ENCODE results near the gene METTL22. TPM values are rescaled to one million over a fixed set of nuclear protein-coding genes. Genes with fewer than 3 reads are reported as not detected.

Gene METTL22
- total RNA-seq, 4 donors from 2014 or later = 14.4 to 31.9 (median 24.8) TPM

DNA sequence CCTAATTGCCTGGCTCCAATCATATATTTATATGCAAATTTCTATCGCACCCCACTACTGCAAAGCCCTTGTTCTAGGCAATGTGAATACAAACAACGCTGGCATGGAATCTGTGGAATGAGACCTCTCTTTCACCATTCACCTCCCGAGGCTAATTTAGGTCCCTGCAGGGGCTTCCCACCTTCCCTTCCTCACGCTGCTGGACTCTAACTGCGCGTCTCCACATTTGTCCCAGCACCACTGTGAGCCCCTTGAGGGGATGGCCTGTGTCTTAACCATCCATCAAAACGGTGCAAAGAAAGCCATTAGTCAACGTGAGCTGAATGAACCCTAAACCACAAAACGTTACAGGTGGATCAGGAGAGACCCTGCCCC is 32.8 kb upstream of the METTL22 start:
- Histone ChIP-seq H3K27ac (no peak overlapping the region), H3K4me3 (no peak overlapping the region), H3K36me3 (no peaks in the 10 kb centered on the region), H3K9me3 (no peaks in the 10 kb centered on the region), H3K27me3 (peaks cover 81% of the 10 kb centered on the region), H3K4me1 (peaks cover 0 to 20% (median 7%) of the 10 kb centered on the region in 3 donors)
- ATAC-seq = no peak
- WGBS, 2 donors (ENCODE audit: low coverage in 1 of 2) = 0% methylated on average over 2 to 4 of the region's 9 CpGs
- TF ChIP-seq EP300 (IDR thresholded peaks at IDR 0.05) (no peak), POLR2A (IDR thresholded peaks at IDR 0.05) (no peak)
- TF ChIP-seq, protein P1, sequence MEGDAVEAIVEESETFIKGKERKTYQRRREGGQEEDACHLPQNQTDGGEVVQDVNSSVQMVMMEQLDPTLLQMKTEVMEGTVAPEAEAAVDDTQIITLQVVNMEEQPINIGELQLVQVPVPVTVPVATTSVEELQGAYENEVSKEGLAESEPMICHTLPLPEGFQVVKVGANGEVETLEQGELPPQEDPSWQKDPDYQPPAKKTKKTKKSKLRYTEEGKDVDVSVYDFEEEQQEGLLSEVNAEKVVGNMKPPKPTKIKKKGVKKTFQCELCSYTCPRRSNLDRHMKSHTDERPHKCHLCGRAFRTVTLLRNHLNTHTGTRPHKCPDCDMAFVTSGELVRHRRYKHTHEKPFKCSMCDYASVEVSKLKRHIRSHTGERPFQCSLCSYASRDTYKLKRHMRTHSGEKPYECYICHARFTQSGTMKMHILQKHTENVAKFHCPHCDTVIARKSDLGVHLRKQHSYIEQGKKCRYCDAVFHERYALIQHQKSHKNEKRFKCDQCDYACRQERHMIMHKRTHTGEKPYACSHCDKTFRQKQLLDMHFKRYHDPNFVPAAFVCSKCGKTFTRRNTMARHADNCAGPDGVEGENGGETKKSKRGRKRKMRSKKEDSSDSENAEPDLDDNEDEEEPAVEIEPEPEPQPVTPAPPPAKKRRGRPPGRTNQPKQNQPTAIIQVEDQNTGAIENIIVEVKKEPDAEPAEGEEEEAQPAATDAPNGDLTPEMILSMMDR (IDR thresholded peaks at IDR 0.05) = no peak

DNA sequence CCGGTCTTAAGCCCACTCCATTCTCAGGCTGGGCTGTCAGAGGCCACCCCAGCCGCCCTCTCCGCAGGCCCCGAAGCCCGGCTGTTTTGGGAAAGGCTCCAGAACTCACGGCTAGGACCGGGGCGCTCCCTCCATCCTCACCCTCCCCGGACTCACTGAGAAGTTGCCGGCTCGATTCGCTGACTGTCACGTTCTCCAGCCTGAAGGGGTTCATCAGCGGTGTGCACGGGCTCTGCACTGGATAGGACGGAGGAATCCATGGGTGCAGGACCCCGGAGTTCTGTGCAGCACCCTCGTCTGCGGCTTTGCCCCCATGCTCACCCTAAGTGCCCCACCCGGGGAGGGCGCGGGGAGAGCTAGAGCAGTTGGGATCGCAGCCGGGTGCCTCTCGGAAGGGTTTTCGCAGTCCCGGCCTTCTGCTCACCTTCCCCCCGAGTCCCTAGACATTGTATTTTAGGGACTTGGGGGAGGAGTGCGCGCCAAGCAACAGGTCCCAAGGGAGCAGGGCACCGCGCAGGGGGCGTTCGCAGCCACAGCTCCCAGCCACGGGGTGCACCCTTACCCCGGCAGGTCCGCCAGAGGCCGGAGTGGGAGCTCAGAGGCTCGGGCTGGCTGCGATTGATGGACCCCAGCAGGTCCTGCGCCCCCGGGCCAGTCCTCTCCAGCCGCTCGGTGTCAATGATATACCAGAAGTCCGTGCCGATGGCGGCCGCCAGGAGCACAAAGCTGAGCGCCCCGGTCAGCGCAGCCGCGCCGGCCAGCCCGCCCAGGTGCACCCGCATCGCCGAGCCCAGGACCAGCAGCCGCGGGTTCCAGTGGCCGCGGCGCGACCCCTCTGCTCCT is 32.2 kb upstream of the METTL22 start:
- 5% methylated on average over 4 of the region's 64 CpGs; no CpG with 5 or more reads in 1 of the 2 donors for WGBS, 2 donors (ENCODE audit: low coverage in 1 of 2)
- no peak for ATAC-seq
- Histone ChIP-seq H3K27ac (no peak overlapping the region), H3K4me3 (peak overlapping the region in 1 of 2 donors; percentile 16), H3K9me3 (no peaks in the 10 kb centered on the region), H3K36me3 (no peaks in the 10 kb centered on the region), H3K4me1 (peaks cover 0 to 20% (median 7%) of the 10 kb centered on the region in 3 donors), H3K27me3 (peaks cover 82% of the 10 kb centered on the region)
- no peak for TF ChIP-seq EP300 (IDR thresholded peaks at IDR 0.05)
- TF ChIP-seq, protein P1 (IDR thresholded peaks at IDR 0.05) = no peak
- no peak for TF ChIP-seq POLR2A (IDR thresholded peaks at IDR 0.05)
- TF ChIP-seq POLR2AphosphoS5 (IDR thresholded peaks at IDR 0.05) = no peak

DNA sequence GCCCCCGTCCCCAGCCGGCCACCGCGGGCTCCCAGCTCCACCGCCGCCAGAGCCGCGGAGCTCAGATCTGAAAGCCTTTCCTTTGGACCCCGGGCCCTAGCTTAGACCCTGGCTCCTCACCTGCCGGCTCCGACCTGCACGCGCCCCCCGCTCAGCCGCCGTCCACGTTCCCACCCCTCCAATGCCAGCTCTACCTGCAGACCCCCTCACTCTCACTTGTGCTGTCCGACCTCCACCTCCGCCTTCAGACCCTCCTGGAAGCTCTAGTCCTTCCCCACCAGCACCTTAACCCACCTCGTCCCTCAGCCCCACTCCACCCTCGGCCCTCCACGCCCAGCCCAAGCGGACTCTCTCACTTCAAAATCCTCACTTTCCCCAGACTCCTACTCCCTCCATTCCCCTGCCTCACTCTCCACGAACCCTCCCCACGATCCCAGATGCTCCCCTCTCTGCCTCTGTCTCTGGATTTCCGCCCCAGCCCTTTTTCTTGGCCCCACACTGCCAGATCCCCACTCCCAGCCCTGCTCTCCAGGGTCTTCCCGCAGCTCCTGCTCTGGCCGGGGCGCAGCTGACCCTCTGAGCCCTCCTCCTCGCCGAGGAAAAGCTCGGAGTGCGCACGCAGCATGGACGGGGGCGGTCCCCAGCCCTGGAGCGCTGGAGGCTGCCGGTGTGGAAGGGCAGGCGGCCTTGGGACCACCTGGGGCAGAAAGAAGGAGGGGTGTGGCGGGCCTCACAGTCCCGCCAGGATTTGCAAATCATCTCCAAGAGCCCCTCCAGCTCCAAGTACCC is 31.4 kb upstream of the METTL22 start, which contains the start of gene TMEM114:
TMEM114 (minus strand) TSS at position 612 of the 789 bp plus-strand sequence. CDS start 673 bp downstream, outside the sequence.
- peaks cover 0 to 20% (median 7%) of the 10 kb centered on the region in 3 donors for H3K4me1 ChIP-seq
- TF ChIP-seq, protein P1 (IDR thresholded peaks at IDR 0.05) = no peak
- TF ChIP-seq POLR2A (IDR thresholded peaks at IDR 0.05) (no peak), POLR2AphosphoS5 (IDR thresholded peaks at IDR 0.05) (no peak), EP300 (IDR thresholded peaks at IDR 0.05) (no peak)
- H3K4me3 ChIP-seq = peak within 1 kb of the TSS in 1 of 2 donors; percentile 16
- H3K9me3 ChIP-seq = no peaks in the 10 kb centered on the region
- no peaks in the 10 kb centered on the region for H3K36me3 ChIP-seq
- H3K27ac ChIP-seq = no peak within 1 kb of the TSS
- H3K27me3 ChIP-seq = peaks cover 82% of the 10 kb centered on the region
- ATAC-seq = no peak
- WGBS, 2 donors (ENCODE audit: low coverage in 1 of 2) = 3 to 7% methylated on average over 10 to 27 of the region's 41 CpGs

DNA sequence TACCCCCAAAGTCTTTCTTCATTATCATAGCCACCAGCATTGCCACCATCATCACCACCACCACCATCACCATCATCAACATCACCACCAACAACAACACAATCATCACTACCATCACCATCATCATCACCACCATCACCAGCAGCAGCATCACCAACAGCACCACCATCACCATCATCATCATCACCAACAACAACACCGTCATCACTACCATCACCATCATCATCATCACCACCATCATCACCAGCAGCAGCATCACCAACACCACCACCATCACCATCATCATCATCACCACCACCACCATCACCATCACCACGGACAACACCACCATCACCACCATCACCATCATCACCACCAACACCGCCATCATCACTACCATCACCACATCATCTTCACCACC is 30.7 kb upstream of the METTL22 start:
- no peaks in the 10 kb centered on the region for H3K36me3 ChIP-seq
- peaks cover 0 to under 1% (median 0%) of the 10 kb centered on the region in 3 donors for H3K9me3 ChIP-seq
- no peak overlapping the region for H3K4me3 ChIP-seq
- peaks cover 0 to 20% (median 7%) of the 10 kb centered on the region in 3 donors for H3K4me1 ChIP-seq
- H3K27ac ChIP-seq = no peak overlapping the region
- H3K27me3 ChIP-seq = peaks cover 79% of the 10 kb centered on the region
- ATAC-seq = no peak
- TF ChIP-seq POLR2AphosphoS5 (IDR thresholded peaks at IDR 0.05) (no peak), POLR2A (IDR thresholded peaks at IDR 0.05) (no peak), EP300 (IDR thresholded peaks at IDR 0.05) (no peak)
- TF ChIP-seq, protein P1 (IDR thresholded peaks at IDR 0.05) = no peak
- 92 to 100% methylated on average over 3 of the region's 3 CpGs for WGBS, 2 donors (ENCODE audit: low coverage in 1 of 2)
